Keratinocyte (primary cell): ENCODE data around the gene NFKBIZ. TPM values are rescaled to one million over a fixed set of nuclear protein-coding genes. Genes with fewer than 3 reads are reported as not detected.

ENCODE experiments used
- DNase-seq: peaks from one replicate; pipeline ENCODE4 v3.0.0-alpha.2; 2011; ENCODE audit warnings: low read depth, missing footprints, low spot score
- FAIRE-seq: peaks from 2 replicates; lab custom pipeline; 2011; peaks lifted over from hg19 to GRCh38; lab: Jason Lieb, UNC
- H2AFZ ChIP-seq: 2 replicates; pipeline ENCODE4 v1.6.0; 2012; ENCODE audit warnings: low read length, control low read depth, inconsistent platforms; ENCODE audit not compliant: control insufficient read depth
- H3K27ac ChIP-seq: 2 replicates; pipeline ENCODE4 v1.5.1; 2011; ENCODE audit warnings: low read length; ENCODE audit not compliant: control insufficient read depth, insufficient read depth
- H3K27me3 ChIP-seq: 3 replicates; pipeline ENCODE4 v1.6.0; 2011; ENCODE audit warnings: low read length; ENCODE audit not compliant: control insufficient read depth, insufficient read depth; ENCODE audit errors: extremely low read depth
- H3K36me3 ChIP-seq, 2 experiments: 2 replicates in 1 of 2; 3 replicates in 1 of 2; pipeline ENCODE4 v1.5.1; 2011; ENCODE audit warnings: low read length in 2 of 2, mild to moderate bottlenecking in 1 of 2; ENCODE audit not compliant: control insufficient read depth in 2 of 2, insufficient read depth in 2 of 2; ENCODE audit errors: extremely low read depth in 1 of 2
- H3K4me1 ChIP-seq: 3 replicates; pipeline ENCODE4 v1.5.1; 2011; ENCODE audit warnings: low read length; ENCODE audit not compliant: control insufficient read depth, insufficient read depth; ENCODE audit errors: extremely low read depth
- H3K4me2 ChIP-seq: 3 replicates; pipeline ENCODE4 v1.6.0; 2011; ENCODE audit warnings: low read depth, low read length; ENCODE audit not compliant: control insufficient read depth, insufficient read depth; ENCODE audit errors: extremely low read depth
- H3K4me3 ChIP-seq, 3 experiments: fragments of 200-600 bp in 1 of 3; sonication (generic) in 1 of 3; 2 replicates in 2 of 3; 3 replicates in 1 of 3; pipeline ENCODE4 v1.5.1; 2011 to 2016; ENCODE audit warnings: low read length in 3 of 3, mild to moderate bottlenecking in 3 of 3, control low read depth in 2 of 3, inconsistent platforms in 1 of 3, low read depth in 1 of 3, mixed read lengths in 1 of 3, mixed run types in 1 of 3, moderate library complexity in 1 of 3; ENCODE audit not compliant: control insufficient read depth in 2 of 3, insufficient read depth in 2 of 3; ENCODE audit errors: extremely low read depth in 1 of 3
- H3K79me2 ChIP-seq: 2 replicates; pipeline ENCODE4 v1.6.0; 2012; ENCODE audit warnings: low read length; ENCODE audit not compliant: control insufficient read depth, insufficient read depth
- H3K9ac ChIP-seq: 3 replicates; pipeline ENCODE4 v1.6.0; 2011; ENCODE audit warnings: low read length; ENCODE audit not compliant: control insufficient read depth, insufficient read depth; ENCODE audit errors: extremely low read depth
- H3K9me1 ChIP-seq: 3 replicates; pipeline ENCODE4 v1.6.0; 2011; ENCODE audit warnings: low read length; ENCODE audit not compliant: control insufficient read depth, insufficient read depth; ENCODE audit errors: extremely low read depth
- H3K9me3 ChIP-seq: 2 replicates; pipeline ENCODE4 v1.5.1; 2012; ENCODE audit warnings: low read depth, low read length; ENCODE audit not compliant: control insufficient read depth
- H4K20me1 ChIP-seq: 3 replicates; pipeline ENCODE4 v1.6.0; 2011; ENCODE audit warnings: low read length; ENCODE audit not compliant: control insufficient read depth, insufficient read depth; ENCODE audit errors: extremely low read depth
- EZH2 ChIP-seq: IDR thresholded peaks from one replicate; pipeline ENCODE4 v1.6.1; 2012; ENCODE audit warnings: inconsistent platforms, mild to moderate bottlenecking, low read length, moderate library complexity
- dilution Hi-C: fragments of 300-500 bp; cut with MboI; formaldehyde crosslinking; loops from one replicate; pipeline ENCODE4 v1.7.0; 2020; ENCODE audit warnings: low sequenced_read_pairs; ENCODE audit not compliant: extremely low pct_ligation_motif_present
- polyA plus RNA-seq, 5 experiments: library from polyadenylated mRNA; depleted of rRNA in 3 of 5; stranded (reverse) in 3 of 5; stranded (forward) in 1 of 5; unstranded in 1 of 5; fragments of >200 nt; gene quantifications; 1 replicate in 1 of 5; 2 replicates in 3 of 5; 3 replicates in 1 of 5; pipeline versions ENCODE4 v1.2.1 to v1.2.3, GENCODE V29; 2011 to 2012; ENCODE audit warnings: missing spikeins in 2 of 5, low read depth in 1 of 5, low replicate concordance in 1 of 5
- TF ChIP-seq, protein P1 (sequence below), 3 experiments: IDR thresholded peaks in 1 of 3; conservative IDR thresholded peaks in 1 of 3; optimal IDR thresholded peaks in 1 of 3; 2 replicates in 2 of 3; 3 replicates in 1 of 3; pipeline versions ENCODE3 to v1.5.1; 2011; ENCODE audit warnings: low read length in 3 of 3, mild to moderate bottlenecking in 3 of 3, moderate library complexity in 2 of 3, control low read depth in 1 of 3, inconsistent platforms in 1 of 3; ENCODE audit not compliant: insufficient read depth in 2 of 3; ENCODE audit errors: extremely low read depth in 1 of 3

The NFKBIZ gene
- polyA plus RNA-seq, 1 donor (not counting 4 experiments of a cell fraction or from before 2014, with no cell fraction given), result 88.9 TPM

- Histone ChIP-seq H3K27ac (no peak overlapping the region), H2AFZ (no peak overlapping the region), H3K36me3 (no peaks in the 10 kb centered on the region), H3K4me2 (no peak overlapping the region), H4K20me1 (no peaks in the 10 kb centered on the region), H3K4me3 (no peak overlapping the region), H3K79me2 (no peaks in the 10 kb centered on the region), H3K9me1 (no peaks in the 10 kb centered on the region), H3K9me3 (no peaks in the 10 kb centered on the region), H3K4me1 (peaks cover 10% of the 10 kb centered on the region), H3K27me3 (no peaks in the 10 kb centered on the region), H3K9ac (no peak overlapping the region)
- FAIRE-seq (no peak), DNase-seq (no peak)
- dilution Hi-C loops, result no loop called here
- no peak for TF ChIP-seq EZH2
Observed at GRCh38 chr3:101892648-101893047, 43.3 kb downstream of the NFKBIZ start.

DNA sequence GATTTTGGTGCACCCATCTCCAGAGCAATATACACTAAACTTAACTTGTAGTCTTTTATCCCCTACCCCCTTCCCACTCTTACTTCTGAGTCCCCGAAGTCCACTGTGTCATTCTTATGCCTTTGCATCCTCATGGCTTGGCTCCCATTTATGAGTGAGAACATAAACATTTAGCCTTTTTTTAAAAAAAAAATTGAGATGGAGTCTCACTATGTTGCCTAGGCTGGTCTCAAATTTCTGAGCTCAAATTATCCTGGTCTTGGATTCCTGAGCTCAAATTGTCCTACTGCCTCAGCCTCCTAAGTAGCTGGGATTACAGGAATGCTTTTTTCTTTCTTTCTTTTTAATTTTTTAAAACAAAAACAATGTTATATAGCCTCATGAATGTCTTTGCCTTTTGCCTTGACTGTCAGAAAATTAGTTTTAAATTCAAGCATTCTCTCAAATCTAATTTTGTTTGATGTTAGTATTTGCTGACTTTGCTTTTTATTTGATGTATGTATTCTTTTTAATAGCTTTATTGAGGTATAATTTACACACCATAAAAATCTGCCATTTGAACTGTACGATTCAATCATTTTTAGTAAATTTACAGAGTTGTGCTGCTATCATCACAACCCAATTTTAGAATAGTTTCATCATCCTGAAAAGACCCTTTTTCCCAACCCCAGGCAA, 46.9 kb downstream of the NFKBIZ start:
- Histone ChIP-seq H3K9me3 (no peaks in the 10 kb centered on the region), H3K4me2 (no peak overlapping the region), H3K9me1 (no peaks in the 10 kb centered on the region), H3K4me1 (no peaks in the 10 kb centered on the region), H3K36me3 (no peaks in the 10 kb centered on the region), H4K20me1 (no peaks in the 10 kb centered on the region), H3K27me3 (no peaks in the 10 kb centered on the region), H2AFZ (no peak overlapping the region), H3K9ac (no peak overlapping the region), H3K4me3 (no peak overlapping the region), H3K79me2 (no peaks in the 10 kb centered on the region), H3K27ac (no peak overlapping the region)
- DNase-seq (no peak), FAIRE-seq (no peak)
- dilution Hi-C loops, result no loop called here
- TF ChIP-seq, protein P1, sequence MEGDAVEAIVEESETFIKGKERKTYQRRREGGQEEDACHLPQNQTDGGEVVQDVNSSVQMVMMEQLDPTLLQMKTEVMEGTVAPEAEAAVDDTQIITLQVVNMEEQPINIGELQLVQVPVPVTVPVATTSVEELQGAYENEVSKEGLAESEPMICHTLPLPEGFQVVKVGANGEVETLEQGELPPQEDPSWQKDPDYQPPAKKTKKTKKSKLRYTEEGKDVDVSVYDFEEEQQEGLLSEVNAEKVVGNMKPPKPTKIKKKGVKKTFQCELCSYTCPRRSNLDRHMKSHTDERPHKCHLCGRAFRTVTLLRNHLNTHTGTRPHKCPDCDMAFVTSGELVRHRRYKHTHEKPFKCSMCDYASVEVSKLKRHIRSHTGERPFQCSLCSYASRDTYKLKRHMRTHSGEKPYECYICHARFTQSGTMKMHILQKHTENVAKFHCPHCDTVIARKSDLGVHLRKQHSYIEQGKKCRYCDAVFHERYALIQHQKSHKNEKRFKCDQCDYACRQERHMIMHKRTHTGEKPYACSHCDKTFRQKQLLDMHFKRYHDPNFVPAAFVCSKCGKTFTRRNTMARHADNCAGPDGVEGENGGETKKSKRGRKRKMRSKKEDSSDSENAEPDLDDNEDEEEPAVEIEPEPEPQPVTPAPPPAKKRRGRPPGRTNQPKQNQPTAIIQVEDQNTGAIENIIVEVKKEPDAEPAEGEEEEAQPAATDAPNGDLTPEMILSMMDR (optimal IDR thresholded peaks at IDR 0.05 in 1 of 3, IDR thresholded peaks at IDR 0.05 in 1 of 3, conservative IDR thresholded peaks at IDR 0.05 in 1 of 3; ENCODE audit: extremely low read depth in 1 of 3, insufficient read depth in 2 of 3, low read length in 3 of 3), result no peak
- TF ChIP-seq EZH2, result no peak

DNA sequence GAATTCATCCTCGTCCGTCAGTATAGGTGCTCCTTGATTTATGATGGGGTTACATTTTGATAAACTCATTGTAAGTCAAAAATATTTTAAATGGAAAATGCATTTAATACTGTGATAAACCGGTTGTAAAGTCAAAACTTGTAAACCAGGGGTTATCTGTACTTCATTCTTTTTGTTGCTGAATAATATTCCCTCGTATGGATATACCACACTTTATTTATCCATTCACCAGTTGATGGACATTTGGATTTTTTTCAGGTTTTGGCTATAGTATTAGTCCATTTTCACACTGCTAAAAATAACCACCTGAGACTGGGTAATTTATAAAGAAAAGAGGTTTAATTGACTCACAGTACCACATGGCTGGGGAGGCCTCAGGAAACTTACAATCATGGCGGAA, 47.7 kb downstream of the NFKBIZ start:
- H2AFZ ChIP-seq, result no peak overlapping the region
- TF ChIP-seq EZH2, result no peak
- TF ChIP-seq, protein P1 (optimal IDR thresholded peaks at IDR 0.05 in 1 of 3, IDR thresholded peaks at IDR 0.05 in 1 of 3, conservative IDR thresholded peaks at IDR 0.05 in 1 of 3; ENCODE audit: extremely low read depth in 1 of 3, insufficient read depth in 2 of 3, low read length in 3 of 3), result no peak
- no peaks in the 10 kb centered on the region for H3K79me2 ChIP-seq
- no peak overlapping the region for H3K4me3 ChIP-seq
- H3K9me1 ChIP-seq, result no peaks in the 10 kb centered on the region
- H3K4me2 ChIP-seq, result no peak overlapping the region
- H3K36me3 ChIP-seq, result no peaks in the 10 kb centered on the region
- FAIRE-seq, result no peak
- no peak overlapping the region for H3K27ac ChIP-seq
- H3K4me1 ChIP-seq, result peaks cover 5% of the 10 kb centered on the region
- H4K20me1 ChIP-seq, result no peaks in the 10 kb centered on the region
- no peaks in the 10 kb centered on the region for H3K27me3 ChIP-seq
- H3K9ac ChIP-seq, result no peak overlapping the region
- DNase-seq, result no peak
- H3K9me3 ChIP-seq, result no peaks in the 10 kb centered on the region
- dilution Hi-C loops, result no loop called here
